Stimulated activated effector memory CD8-positive, alpha-beta T cell treated with anti-CD3 and anti-CD28 coated beads, Interleukin-12 subunit alpha, Interleukin-12 subunit beta, amount 100 ng/mL, for 72 hours (primary cell): ENCODE results near the gene C2CD5.
"Not testable (repeated sequence)": the region's sequence is repeated elsewhere in the genome, so short reads cannot be mapped to it uniquely, and the experiment has no call there.

Experiments
- ATAC-seq: fragments of 150-1000 bp; cut with Tn5 transposase; 2 replicates; pipeline ENCODE4 v1.10.0; 2021
- DNase-seq, 2 donors: peaks; one replicate each; pipeline ENCODE4 v3.0.0; 2021 to 2022; ENCODE audit warnings: low spot score in 2 of 2
- H3K27ac Mint-ChIP-seq: one replicate; pipeline ENCODE4 v1.8.0; 2022; ENCODE audit warnings: mild to moderate bottlenecking, mixed read lengths
- H3K36me3 Mint-ChIP-seq: one replicate; pipeline ENCODE4 v1.8.0; 2022; ENCODE audit warnings: mild to moderate bottlenecking, mixed read lengths
- H3K4me1 Mint-ChIP-seq: one replicate; pipeline ENCODE4 v1.8.0; 2022; ENCODE audit warnings: mixed read lengths
- H3K4me3 Mint-ChIP-seq: one replicate; pipeline ENCODE4 v1.8.0; 2022; ENCODE audit warnings: mild to moderate bottlenecking, mixed read lengths
- H3K9me3 Mint-ChIP-seq: one replicate; pipeline ENCODE4 v1.8.0; 2022; ENCODE audit warnings: mixed read lengths

Gene C2CD5

DNA sequence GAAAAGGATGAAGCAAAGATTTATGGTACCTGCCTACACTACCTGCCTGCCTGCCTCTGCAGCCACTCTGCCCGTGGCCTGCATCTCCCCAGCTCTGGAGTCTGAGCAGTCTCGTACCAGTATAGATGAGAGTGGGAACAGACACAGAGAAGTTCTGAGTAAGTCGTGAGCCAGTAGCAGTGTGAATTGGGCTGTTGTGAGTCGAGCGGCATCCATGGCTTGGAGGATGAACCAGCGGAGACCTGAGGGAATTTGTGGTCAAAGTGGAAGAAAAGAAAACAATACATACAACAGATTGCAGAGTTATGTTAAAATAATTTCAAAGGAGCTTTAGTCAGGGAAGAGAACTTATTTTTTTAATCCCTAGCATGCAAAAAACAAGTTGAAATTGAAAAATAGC, 25.3 kb downstream of the C2CD5 start:
- Mint-ChIP-seq H3K9me3 (no peaks in the 10 kb centered on the region), H3K4me1 (no peaks in the 10 kb centered on the region), H3K27ac (no peak overlapping the region), H3K36me3 (peaks cover 70% of the 10 kb centered on the region), H3K4me3 (no peak overlapping the region)
- DNase-seq (no peak), ATAC-seq (no peak)

DNA sequence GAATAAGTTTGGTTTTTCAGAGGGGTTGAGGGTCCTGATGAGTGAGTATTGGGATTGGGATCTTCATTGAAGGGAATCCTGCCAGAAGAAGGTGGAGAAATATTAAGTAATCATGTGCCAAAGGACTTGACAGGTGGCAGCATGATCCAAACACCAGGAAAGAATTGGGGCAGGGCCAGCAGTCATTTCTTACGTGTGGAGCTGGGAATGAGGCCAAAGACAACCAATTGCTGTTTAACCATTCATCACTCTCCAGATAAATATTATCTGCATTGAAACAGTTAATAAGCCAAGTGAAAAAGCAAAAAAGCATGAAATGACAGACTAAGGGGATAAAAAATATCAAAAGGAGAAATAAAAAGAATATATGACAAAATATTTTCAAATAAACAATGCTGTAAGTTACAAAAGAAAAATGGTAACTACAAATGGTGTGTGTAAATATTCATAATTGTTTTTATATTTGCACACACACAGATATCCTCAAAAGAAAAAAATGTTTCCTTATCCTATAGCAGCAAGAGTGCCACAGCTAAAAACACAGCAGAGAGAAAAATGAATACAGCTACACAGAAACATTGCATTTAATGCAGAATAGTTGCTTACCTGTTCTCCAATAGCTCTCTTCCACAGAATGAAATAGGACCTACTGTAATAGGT, 26.2 kb downstream of the C2CD5 start:
- Mint-ChIP-seq H3K27ac (no peak overlapping the region), H3K9me3 (no peaks in the 10 kb centered on the region), H3K36me3 (peaks cover 70% of the 10 kb centered on the region), H3K4me3 (no peak overlapping the region), H3K4me1 (no peaks in the 10 kb centered on the region)
- ATAC-seq (no peak), DNase-seq (no peak)

DNA sequence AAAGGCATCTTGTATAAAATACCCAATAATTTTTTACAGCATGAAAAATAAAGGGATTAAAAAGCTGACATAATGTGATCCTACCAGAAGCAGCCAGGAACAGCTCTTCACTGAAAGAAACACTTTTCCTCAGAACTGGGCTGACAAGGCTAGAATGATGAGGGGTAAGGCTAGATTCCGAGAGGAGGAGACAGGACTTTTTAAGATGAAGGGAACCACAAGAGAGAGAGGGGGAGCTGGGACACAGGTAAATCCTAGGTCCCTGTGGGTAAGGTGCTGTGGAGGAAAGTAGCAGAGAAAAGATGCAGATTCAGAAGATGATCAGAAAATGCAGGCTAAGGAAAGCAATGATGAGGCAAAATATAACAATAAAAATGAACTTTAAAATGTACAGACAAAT, 29.5 kb downstream of the C2CD5 start:
- H3K27ac Mint-ChIP-seq, result no peak overlapping the region
- peaks cover 64% of the 10 kb centered on the region for H3K36me3 Mint-ChIP-seq
- no peaks in the 10 kb centered on the region for H3K9me3 Mint-ChIP-seq
- ATAC-seq, result no peak
- H3K4me3 Mint-ChIP-seq, result no peak overlapping the region
- H3K4me1 Mint-ChIP-seq, result no peaks in the 10 kb centered on the region
- DNase-seq, result no peak

DNA sequence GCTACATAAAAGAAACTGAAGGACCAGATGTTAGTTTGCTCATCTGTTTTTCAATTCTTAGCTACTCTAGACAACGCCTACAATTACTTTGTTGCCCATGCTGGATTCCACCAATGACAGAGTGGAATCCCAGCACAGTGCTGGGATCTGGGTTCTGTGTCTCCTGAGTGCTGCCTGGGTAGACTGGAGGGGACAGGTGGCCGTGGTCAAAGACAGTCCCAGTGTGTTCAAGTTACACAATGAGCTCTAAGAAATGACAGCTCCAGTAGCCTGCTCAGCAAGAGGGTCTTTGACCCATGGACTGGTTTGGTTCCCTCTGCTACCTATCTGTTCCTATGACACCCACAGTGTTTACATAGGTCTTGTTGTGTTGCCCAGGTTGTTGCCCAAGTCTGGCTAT, 38.5 kb downstream of the C2CD5 start:
- ATAC-seq (no peak), DNase-seq (no peak)
- Mint-ChIP-seq H3K27ac (no peak overlapping the region), H3K36me3 (peaks cover 37% of the 10 kb centered on the region), H3K4me1 (no peaks in the 10 kb centered on the region), H3K4me3 (no peak overlapping the region), H3K9me3 (no peaks in the 10 kb centered on the region)

DNA sequence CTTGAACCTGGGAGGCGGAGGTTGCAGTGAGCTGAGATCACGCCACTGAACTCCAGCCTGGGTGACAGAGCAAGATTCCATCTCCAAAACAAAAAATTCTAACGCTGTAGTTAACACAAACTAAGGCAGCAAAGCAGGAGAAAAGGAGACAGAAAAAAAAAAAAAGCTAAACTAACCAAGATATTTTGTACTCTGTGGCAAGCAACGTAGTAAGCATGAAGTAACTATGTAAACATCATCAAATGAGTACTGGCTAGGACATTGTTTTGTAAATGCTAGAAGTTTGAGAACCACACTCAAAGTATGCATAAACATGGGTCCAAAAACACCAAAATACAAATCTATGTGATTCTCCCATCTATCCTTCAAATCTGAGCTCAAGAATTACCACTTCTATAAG, 44.2 kb downstream of the C2CD5 start:
- Mint-ChIP-seq H3K27ac (no peak overlapping the region), H3K9me3 (no peaks in the 10 kb centered on the region), H3K36me3 (peaks cover 25% of the 10 kb centered on the region), H3K4me3 (no peak overlapping the region), H3K4me1 (no peaks in the 10 kb centered on the region)
- DNase-seq (no peak), ATAC-seq (no peak)

DNA sequence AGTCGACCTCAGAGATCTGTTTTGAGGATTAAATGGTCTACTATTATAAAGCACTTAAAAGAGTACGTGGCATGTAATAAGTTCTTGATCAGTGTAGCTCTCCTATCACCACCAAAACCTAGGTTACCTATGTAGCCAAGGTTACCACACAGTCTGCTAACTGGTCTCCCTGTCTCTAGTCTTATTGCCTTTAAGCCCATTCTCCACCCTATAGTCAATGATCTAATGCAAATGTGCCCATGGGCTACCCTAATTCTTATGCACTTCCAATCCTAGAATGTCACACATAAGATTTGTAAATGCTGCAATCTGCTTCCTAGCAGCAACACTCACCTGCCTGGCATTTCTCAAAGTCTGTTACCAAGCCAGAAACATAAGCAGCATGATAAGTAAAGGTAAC, 44.9 kb downstream of the C2CD5 start:
- DNase-seq, result no peak
- Mint-ChIP-seq H3K36me3 (peaks cover 18% of the 10 kb centered on the region), H3K4me3 (no peak overlapping the region), H3K27ac (no peak overlapping the region), H3K4me1 (no peaks in the 10 kb centered on the region), H3K9me3 (no peaks in the 10 kb centered on the region)
- no peak for ATAC-seq

DNA sequence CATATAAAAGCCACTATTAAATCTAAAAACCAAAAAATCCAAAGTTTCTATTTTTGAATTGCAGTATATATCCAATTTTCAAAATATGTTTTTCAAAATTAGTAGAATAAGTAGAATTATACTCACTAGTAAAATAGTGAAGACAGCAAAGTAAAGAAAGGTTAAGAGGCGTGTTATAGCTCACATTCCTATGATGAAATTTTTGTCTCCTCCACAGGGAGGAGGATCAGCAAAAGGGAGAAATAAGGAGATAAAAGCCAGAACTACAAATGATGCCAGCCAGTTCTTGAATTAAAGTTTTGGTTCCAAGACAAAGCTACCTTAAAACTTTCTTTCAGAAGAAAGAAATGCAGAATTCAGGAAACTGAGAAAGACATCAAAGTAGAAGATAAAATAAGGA, 50.0 kb downstream of the C2CD5 start:
- no peak overlapping the region for H3K4me3 Mint-ChIP-seq
- no peaks in the 10 kb centered on the region for H3K4me1 Mint-ChIP-seq
- no peak for DNase-seq
- no peak overlapping the region for H3K27ac Mint-ChIP-seq
- peaks cover 31% of the 10 kb centered on the region for H3K36me3 Mint-ChIP-seq
- no peak for ATAC-seq
- H3K9me3 Mint-ChIP-seq, result no peaks in the 10 kb centered on the region

DNA sequence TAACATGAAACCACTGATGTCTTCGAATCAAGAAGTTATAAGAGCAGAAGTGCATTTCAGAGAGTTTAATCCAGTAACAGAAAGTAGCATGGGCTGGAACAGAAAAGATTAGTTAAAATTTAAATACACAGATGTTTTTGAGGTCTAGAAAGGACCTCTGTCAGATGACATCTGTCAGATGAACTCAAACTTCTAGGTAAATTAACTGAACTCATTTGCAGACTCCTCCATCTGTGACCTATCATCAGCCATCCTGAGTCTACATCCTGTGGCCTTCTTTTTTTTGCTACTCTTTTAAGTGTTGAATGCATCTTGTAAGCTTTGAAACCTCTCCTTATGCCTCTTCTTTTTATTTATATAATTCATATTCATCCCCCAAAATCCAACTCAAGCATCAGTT, 53.3 kb downstream of the C2CD5 start:
- H3K4me1 Mint-ChIP-seq, result no peaks in the 10 kb centered on the region
- DNase-seq (no peak), ATAC-seq (no peak)
- H3K4me3 Mint-ChIP-seq, result no peak overlapping the region
- H3K27ac Mint-ChIP-seq, result no peak overlapping the region
- H3K36me3 Mint-ChIP-seq, result peaks cover 56% of the 10 kb centered on the region
- H3K9me3 Mint-ChIP-seq, result no peaks in the 10 kb centered on the region

DNA sequence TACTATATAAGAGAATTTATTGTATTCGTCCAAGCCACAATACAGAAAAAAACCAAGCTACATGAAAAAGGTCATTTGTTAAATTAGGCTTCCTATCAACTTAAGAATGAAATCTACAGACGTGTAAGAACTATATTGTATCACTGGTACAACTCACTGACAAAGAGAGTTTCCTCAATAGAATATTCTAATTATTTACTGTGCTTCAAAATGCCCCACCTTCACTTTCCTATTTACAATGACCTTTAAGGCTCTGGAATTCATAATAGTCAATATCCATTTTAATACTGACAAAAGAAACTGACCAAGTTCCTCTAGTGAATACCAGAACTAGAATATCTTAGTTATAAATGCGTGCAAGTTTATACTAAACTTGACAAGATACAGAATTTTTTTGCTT, 55.9 kb downstream of the C2CD5 start:
- Mint-ChIP-seq H3K36me3 (peaks cover 68% of the 10 kb centered on the region), H3K9me3 (no peaks in the 10 kb centered on the region), H3K27ac (no peak overlapping the region), H3K4me1 (no peaks in the 10 kb centered on the region), H3K4me3 (no peak overlapping the region)
- ATAC-seq (no peak), DNase-seq (no peak)

DNA sequence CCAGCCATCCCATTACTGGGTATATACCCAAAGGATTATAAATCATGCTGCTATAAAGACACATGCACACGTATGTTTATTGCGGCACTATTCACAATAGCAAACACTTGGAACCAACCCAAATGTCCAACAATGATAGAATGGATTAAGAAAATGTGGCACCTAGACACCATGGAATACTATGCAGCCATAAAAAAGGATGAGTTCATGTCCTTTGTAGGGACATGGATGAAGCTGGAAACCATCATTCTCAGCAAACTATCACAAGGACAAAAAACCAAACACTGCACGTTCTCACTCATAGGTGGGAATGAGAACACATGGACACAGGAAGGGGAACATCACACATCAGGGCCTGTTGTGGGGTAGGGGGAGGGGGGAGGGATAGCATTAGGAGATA, 56.7 kb downstream of the C2CD5 start:
- not testable (repeated sequence) for H3K4me3 Mint-ChIP-seq, H3K9me3 Mint-ChIP-seq, ATAC-seq, H3K4me1 Mint-ChIP-seq, DNase-seq, H3K27ac Mint-ChIP-seq
- H3K36me3 Mint-ChIP-seq, result peaks cover 69% of the 10 kb centered on the region

DNA sequence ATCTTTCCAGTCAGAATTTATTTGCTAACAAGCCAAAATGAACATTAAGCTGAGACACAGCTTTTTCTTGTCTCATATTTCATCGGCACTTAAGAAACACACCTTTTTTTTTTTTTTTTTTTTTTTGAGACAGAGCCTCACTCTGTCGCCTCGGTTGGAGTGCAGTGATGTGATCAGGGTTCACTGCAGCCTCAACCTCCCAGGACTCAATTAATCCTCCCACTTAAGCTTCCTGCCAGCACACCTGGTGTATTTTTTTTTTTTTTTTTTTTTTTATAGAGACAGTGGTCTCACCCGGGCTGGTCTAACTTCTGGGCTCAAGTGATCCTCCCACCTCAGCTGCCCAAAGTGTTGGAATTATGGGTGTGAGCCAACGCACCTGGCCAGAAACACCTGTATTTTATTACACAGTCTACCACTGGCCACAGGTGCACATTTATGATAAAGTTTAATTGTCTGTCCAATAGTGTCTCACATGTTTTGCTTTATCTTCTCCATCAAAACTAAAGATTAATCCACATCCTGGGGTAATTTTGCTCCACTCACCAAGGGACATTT, 62.7 kb downstream of the C2CD5 start:
- Mint-ChIP-seq H3K36me3 (peaks cover 67% of the 10 kb centered on the region), H3K4me3 (no peak overlapping the region), H3K9me3 (no peaks in the 10 kb centered on the region), H3K4me1 (peaks cover 12% of the 10 kb centered on the region), H3K27ac (no peak overlapping the region)
- no peak for DNase-seq
- ATAC-seq, result no peak

DNA sequence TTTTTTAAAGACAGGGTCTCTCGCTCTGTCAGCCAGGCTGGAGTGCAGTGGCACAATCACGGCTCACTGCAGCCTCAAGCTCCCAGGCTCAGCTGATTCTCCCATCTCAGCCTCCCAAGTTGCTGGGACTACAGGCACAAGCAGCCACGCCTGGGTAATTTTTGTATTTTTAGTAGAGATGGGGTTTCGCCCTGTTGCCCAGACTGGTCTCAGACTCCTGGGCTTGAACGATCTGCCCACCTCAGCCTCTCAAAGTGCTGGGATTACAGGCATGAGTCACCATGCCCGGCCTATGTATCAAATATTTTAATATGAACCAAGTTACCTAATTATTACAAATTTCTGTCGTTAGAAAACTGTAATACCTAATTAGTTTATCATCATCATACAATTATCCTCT, 63.5 kb downstream of the C2CD5 start:
- DNase-seq, H3K4me3 Mint-ChIP-seq, H3K9me3 Mint-ChIP-seq, ATAC-seq, H3K27ac Mint-ChIP-seq: not testable (repeated sequence)
- Mint-ChIP-seq H3K4me1 (peaks cover 12% of the 10 kb centered on the region), H3K36me3 (peaks cover 61% of the 10 kb centered on the region)

DNA sequence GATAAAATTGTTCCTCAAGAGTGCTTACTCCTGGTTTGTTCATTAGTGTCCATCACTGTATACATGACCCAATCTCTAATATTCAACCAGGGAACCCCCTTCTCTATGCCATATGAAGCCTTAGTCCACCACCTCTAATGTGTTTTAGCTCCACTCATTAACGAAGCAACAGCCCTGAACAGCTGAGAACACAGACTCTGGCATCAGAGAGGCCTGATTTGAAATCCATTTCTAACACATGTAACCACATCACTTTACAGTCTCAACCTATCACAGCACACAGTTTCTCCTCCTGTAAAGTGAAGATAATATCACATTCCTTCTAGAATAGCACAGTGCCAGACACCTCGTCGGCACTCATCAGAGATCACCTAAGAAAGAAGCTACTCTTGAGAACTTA, 64.3 kb downstream of the C2CD5 start:
- no peak for ATAC-seq
- no peaks in the 10 kb centered on the region for H3K9me3 Mint-ChIP-seq
- H3K36me3 Mint-ChIP-seq, result peaks cover 61% of the 10 kb centered on the region
- H3K4me3 Mint-ChIP-seq, result no peak overlapping the region
- no peak for DNase-seq
- H3K4me1 Mint-ChIP-seq, result peaks cover 12% of the 10 kb centered on the region
- no peak overlapping the region for H3K27ac Mint-ChIP-seq

DNA sequence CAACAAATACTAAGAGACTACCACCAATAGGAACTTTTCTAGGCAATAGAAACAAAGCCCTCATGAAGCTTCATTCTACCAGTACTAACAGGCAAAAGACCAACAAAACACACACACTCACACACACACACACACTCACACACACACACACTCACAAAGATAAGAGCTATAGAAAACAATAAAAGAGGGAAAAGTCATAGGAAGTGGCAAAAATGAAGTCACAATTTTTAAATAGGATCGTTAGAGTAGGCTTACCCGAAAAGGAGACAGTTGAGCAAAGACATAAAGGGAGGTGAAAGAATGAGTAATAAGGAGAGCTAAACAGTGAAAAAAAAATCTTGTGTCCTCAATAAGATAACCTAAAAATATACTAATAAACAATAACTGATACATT, 66.5 kb downstream of the C2CD5 start:
- Mint-ChIP-seq H3K27ac (peak overlapping the region; percentile 11), H3K36me3 (peaks cover 50% of the 10 kb centered on the region), H3K4me1 (peaks cover 24% of the 10 kb centered on the region), H3K9me3 (no peaks in the 10 kb centered on the region), H3K4me3 (no peak overlapping the region)
- DNase-seq (no peak), ATAC-seq (peak; percentile 55)

DNA sequence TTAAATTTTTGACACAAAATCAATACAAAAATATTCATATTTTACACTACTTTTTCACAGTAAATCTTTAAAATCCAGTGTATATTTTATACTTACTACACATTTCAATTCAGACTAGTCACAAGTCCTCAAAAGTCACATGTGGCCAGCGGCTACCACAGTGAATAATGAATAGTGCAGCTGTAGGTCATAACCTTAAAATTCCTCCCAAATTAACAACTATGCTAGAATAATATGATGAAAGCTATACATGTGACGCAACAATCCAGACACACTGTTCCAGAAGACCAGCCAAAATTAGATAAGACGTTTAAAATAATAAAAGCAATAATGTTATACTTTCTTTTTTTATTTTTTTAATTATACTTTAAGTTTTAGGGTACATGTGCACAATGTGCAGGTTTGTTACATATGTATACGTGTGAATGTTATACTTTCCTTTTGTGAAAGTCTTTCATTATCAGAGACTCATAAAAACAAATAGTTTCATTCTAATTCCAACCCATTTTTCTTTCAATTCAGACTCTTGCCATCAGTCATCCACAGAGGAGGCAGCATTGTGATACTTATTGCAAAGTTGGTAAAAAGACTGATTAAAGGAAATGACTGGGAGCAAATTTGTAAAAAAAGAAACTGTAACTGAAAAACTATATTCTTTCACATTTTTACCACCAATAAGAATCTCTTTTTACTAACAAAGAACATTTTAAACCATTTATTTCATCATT, 67.0 kb downstream of the C2CD5 start:
- ATAC-seq, result no peak
- Mint-ChIP-seq H3K4me1 (peaks cover 24% of the 10 kb centered on the region), H3K4me3 (no peak overlapping the region), H3K9me3 (no peaks in the 10 kb centered on the region), H3K27ac (peak overlapping the region; percentile 11), H3K36me3 (peaks cover 45% of the 10 kb centered on the region)
- no peak for DNase-seq

DNA sequence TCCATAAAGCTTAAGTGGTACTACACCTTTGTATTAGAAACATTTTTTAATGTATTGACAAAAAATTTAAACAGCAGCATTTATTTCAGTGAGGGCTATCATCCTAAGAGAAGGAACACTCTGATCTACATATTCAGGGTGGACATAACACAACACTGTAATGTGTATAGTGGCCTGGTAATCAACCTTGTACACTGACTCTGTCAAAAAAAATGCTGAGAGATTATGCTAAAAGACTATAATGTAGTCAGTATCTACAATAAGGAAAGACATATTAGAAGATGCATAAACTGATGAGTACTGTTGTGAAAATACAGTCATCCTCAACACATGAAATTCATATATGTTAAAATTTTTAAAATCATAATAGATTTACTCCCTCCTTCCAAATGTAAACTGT, 68.2 kb downstream of the C2CD5 start:
- no peak for DNase-seq
- no peaks in the 10 kb centered on the region for H3K9me3 Mint-ChIP-seq
- H3K4me1 Mint-ChIP-seq, result peaks cover 24% of the 10 kb centered on the region
- H3K4me3 Mint-ChIP-seq, result no peak overlapping the region
- H3K27ac Mint-ChIP-seq, result no peak overlapping the region
- peaks cover 35% of the 10 kb centered on the region for H3K36me3 Mint-ChIP-seq
- ATAC-seq, result no peak
